NB4 (cell line): Measurements from ENCODE around the gene CRABP1.

Source experiments
- CTCF ChIP-seq: IDR thresholded peaks from one replicate; pipeline ENCODE4 v1.5.1; 2012; ENCODE audit warnings: low read depth, low read length
- POLR2A ChIP-seq: IDR thresholded peaks from 2 replicates; pipeline ENCODE4 v1.6.1; 2011; ENCODE audit warnings: mild to moderate bottlenecking; ENCODE audit not compliant: insufficient read length; ENCODE audit errors: extremely low read depth

GRCh38 chr15:78313383-78313782 lies 26.8 kb upstream of the CRABP1 start:
- TF ChIP-seq CTCF (no peak), POLR2A (no peak)
